ENCODE results near the gene PSG11.
"Not testable (repeated sequence)": the region's sequence is repeated elsewhere in the genome, so short reads cannot be mapped to it uniquely, and the experiment has no call there.

GRCh38 chr19:42989186-42989585, 37.1 kb downstream of the PSG11 start:
- TF ChIP-seq, protein P1, sequence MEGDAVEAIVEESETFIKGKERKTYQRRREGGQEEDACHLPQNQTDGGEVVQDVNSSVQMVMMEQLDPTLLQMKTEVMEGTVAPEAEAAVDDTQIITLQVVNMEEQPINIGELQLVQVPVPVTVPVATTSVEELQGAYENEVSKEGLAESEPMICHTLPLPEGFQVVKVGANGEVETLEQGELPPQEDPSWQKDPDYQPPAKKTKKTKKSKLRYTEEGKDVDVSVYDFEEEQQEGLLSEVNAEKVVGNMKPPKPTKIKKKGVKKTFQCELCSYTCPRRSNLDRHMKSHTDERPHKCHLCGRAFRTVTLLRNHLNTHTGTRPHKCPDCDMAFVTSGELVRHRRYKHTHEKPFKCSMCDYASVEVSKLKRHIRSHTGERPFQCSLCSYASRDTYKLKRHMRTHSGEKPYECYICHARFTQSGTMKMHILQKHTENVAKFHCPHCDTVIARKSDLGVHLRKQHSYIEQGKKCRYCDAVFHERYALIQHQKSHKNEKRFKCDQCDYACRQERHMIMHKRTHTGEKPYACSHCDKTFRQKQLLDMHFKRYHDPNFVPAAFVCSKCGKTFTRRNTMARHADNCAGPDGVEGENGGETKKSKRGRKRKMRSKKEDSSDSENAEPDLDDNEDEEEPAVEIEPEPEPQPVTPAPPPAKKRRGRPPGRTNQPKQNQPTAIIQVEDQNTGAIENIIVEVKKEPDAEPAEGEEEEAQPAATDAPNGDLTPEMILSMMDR (IDR thresholded peaks at IDR 0.05; ENCODE audit: low read depth, low read length, missing input control) = not testable (repeated sequence)
- TF ChIP-seq GABPA (IDR thresholded peaks at IDR 0.05 in 1 of 2, conservative IDR thresholded peaks at IDR 0.05 in 1 of 2); ATF3 (IDR thresholded peaks at IDR 0.05): not testable (repeated sequence)
